PC-3 (cell line): ENCODE data around the gene ZNF723. TPM values are rescaled to one million over a fixed set of nuclear protein-coding genes. Genes with fewer than 3 reads are reported as not detected.

ENCODE experiments used
- ATAC-seq: fragments of 200-7000 bp; cut with Tn5 transposase; 2 replicates; pipeline ENCODE4 v1.9.1; 2020; ENCODE audit warnings: mild to moderate bottlenecking, moderate library complexity
- BruUV-seq: library from RNA; stranded (reverse); fragments of 400-500 nt; replicated peaks from 2 replicates; lab custom pipeline; 2021; lab: Mats Ljungman, UMichigan
- CTCF ChIA-PET: fragments of 300-600 bp; sonication (Branson Sonifier 250); formaldehyde crosslinking; loops from one replicate; lab custom pipeline; 2022; ENCODE audit warnings: antibody characterized with exemption; lab: Charles Lee
- POLR2A ChIA-PET: fragments of 300-600 bp; sonication (Branson Sonifier 250); formaldehyde crosslinking; loops from one replicate; lab custom pipeline; 2022; ENCODE audit warnings: antibody characterized with exemption; ENCODE audit not compliant: unreplicated experiment; lab: Charles Lee
- DNase-seq: peaks from one replicate; pipeline ENCODE4 v3.0.0-alpha.2; 2015
- H2AFZ ChIP-seq: fragments of 300-600 bp; sonication (generic); 2 replicates; pipeline ENCODE4 v1.6.0; 2016; ENCODE audit warnings: antibody characterized with exemption, low read length
- H3F3A ChIP-seq: fragments of 300-600 bp; sonication (generic); one replicate; pipeline ENCODE4 v1.6.0; 2017; ENCODE audit warnings: antibody characterized with exemption, low read length, control low read depth, mild to moderate bottlenecking; ENCODE audit not compliant: unreplicated experiment
- H3K27ac ChIP-seq: fragments of 300-600 bp; sonication (generic); 2 replicates; pipeline ENCODE4 v1.5.1; 2016; ENCODE audit warnings: mild to moderate bottlenecking, low read length
- H3K27me3 ChIP-seq: fragments of 300-600 bp; sonication (generic); 2 replicates; pipeline ENCODE4 v1.6.1; 2016; ENCODE audit warnings: low read length, mixed read lengths
- H3K36me3 ChIP-seq: fragments of 300-600 bp; sonication (generic); 2 replicates; pipeline ENCODE4 v1.6.1; 2016; ENCODE audit warnings: low read depth, mixed run types, low read length, mixed read lengths
- H3K4me1 ChIP-seq: fragments of 300-600 bp; sonication (generic); 2 replicates; pipeline ENCODE4 v1.5.1; 2016; ENCODE audit warnings: low read length; ENCODE audit not compliant: insufficient read depth
- H3K4me2 ChIP-seq: fragments of 300-600 bp; sonication (generic); 2 replicates; pipeline ENCODE4 v1.6.0; 2016; ENCODE audit warnings: low read length
- H3K4me3 ChIP-seq: fragments of 300-600 bp; sonication (generic); 2 replicates; pipeline ENCODE4 v1.5.1; 2016; ENCODE audit warnings: mild to moderate bottlenecking, low read length, mixed read lengths
- H3K79me2 ChIP-seq: fragments of 300-600 bp; sonication (generic); 2 replicates; pipeline ENCODE4 v1.6.1; 2017; ENCODE audit warnings: low read length, mixed read lengths
- H3K9ac ChIP-seq: fragments of 300-600 bp; sonication (generic); 2 replicates; pipeline ENCODE4 v1.6.0; 2016; ENCODE audit warnings: mild to moderate bottlenecking, low read length
- H3K9me2 ChIP-seq: fragments of 300-600 bp; sonication (generic); replicated peaks from 2 replicates; pipeline ENCODE4 v1.6.1; 2016; ENCODE audit warnings: mixed run types, low read length, mixed read lengths
- H3K9me3 ChIP-seq: fragments of 300-600 bp; sonication (generic); 2 replicates; pipeline ENCODE4 v1.6.1; 2016; ENCODE audit warnings: low read length, mixed read lengths
- H4K20me1 ChIP-seq: fragments of 300-600 bp; sonication (generic); 2 replicates; pipeline ENCODE4 v1.6.1; 2016; ENCODE audit warnings: low read length, mixed read lengths
- CTCF ChIP-seq: fragments of 300-600 bp; sonication (generic); conservative IDR thresholded peaks from 2 replicates; pipeline ENCODE4 v1.5.1; 2017; ENCODE audit warnings: antibody characterized with exemption, low read depth, mild to moderate bottlenecking, low read length
- EZH2 ChIP-seq: fragments of 300-600 bp; sonication (generic); IDR thresholded peaks from one replicate; pipeline ENCODE4 v1.6.1; 2017; ENCODE audit warnings: antibody characterized with exemption, mild to moderate bottlenecking, low read length; ENCODE audit not compliant: unreplicated experiment
- EZH2phosphoT487 ChIP-seq: fragments of 300-600 bp; sonication (generic); IDR thresholded peaks from 2 replicates; pipeline ENCODE4 v1.6.1; 2018; ENCODE audit warnings: mild to moderate bottlenecking, antibody characterized with exemption, low read length, borderline replicate concordance
- intact Hi-C: fragments of 100-400 bp; cut with micrococcal nuclease; formaldehyde crosslinking; loops from 2 replicates; pipeline ENCODE4 v1.9.0; 2023
- total RNA-seq: library from RNA; depleted of rRNA; stranded (reverse); fragments of >200 nt; gene quantifications from 2 replicates; pipeline ENCODE4 v1.2.3, GENCODE V29; 2014

Gene ZNF723
- total RNA-seq, 1 experiment from 2014 or later: not detected

- Histone ChIP-seq H3K9me3 (peaks cover 52% of the 10 kb centered on the region), H3K9me2 (no peaks in the 10 kb centered on the region), H3K9ac (no peak overlapping the region), H3K27me3 (no peaks in the 10 kb centered on the region), H3F3A (no peaks in the 10 kb centered on the region), H4K20me1 (no peaks in the 10 kb centered on the region), H3K4me2 (no peak overlapping the region), H3K4me1 (no peaks in the 10 kb centered on the region), H2AFZ (no peak overlapping the region), H3K36me3 (no peaks in the 10 kb centered on the region; the same call in 1 of the 2 replicates), H3K27ac (no peak overlapping the region), H3K79me2 (no peaks in the 10 kb centered on the region), H3K4me3 (no peak overlapping the region)
- POLR2A ChIA-PET: no interaction called here
- CTCF ChIA-PET: interaction anchor here (0.5 kb wide), 1 partner anchor 1232 kb away, joined by 7 read pairs; no protein-coding TSS in a partner anchor
- no TSS peak for BruUV-seq
- ATAC-seq: peak; percentile 31; the same call in 1 of the 2 replicates
- intact Hi-C loops: no loop called here
- TF ChIP-seq EZH2 (no peak), EZH2phosphoT487 (no peak), CTCF (peak; percentile 63)
- peak; percentile 68 for DNase-seq
Measured at GRCh38 chr19:22882797-22883196, 50.7 kb downstream of the ZNF723 start.

GRCh38 chr19:22893855-22894270 lies 61.8 kb downstream of the ZNF723 start:
- Histone ChIP-seq H3F3A (no peaks in the 10 kb centered on the region), H2AFZ (no peak overlapping the region), H3K4me1 (no peaks in the 10 kb centered on the region), H3K9me2 (no peaks in the 10 kb centered on the region), H3K36me3 (no peaks in the 10 kb centered on the region; the same call in 1 of the 2 replicates), H3K27ac (no peak overlapping the region), H3K9ac (no peak overlapping the region), H3K27me3 (no peaks in the 10 kb centered on the region), H4K20me1 (no peaks in the 10 kb centered on the region), H3K4me3 (no peak overlapping the region), H3K79me2 (no peaks in the 10 kb centered on the region), H3K9me3 (peaks cover 15% of the 10 kb centered on the region; the same call in 1 of the 2 replicates), H3K4me2 (no peak overlapping the region)
- BruUV-seq: no TSS peak
- ATAC-seq (no peak), DNase-seq (no peak)
- TF ChIP-seq CTCF (no peak), EZH2phosphoT487 (no peak), EZH2 (no peak)
- intact Hi-C loops: no loop called here
- CTCF ChIA-PET: no interaction called here
- POLR2A ChIA-PET: no interaction called here

GRCh38 chr19:22901431-22902130 lies 69.5 kb downstream of the ZNF723 start:
- Histone ChIP-seq H3K27ac (no peak overlapping the region), H3K27me3 (no peaks in the 10 kb centered on the region), H4K20me1 (no peaks in the 10 kb centered on the region), H3K4me2 (no peak overlapping the region), H3K36me3 (no peaks in the 10 kb centered on the region; the same call in 1 of the 2 replicates), H3K9me3 (peaks cover 14% of the 10 kb centered on the region), H3K9ac (no peak overlapping the region), H3K9me2 (no peaks in the 10 kb centered on the region), H3F3A (no peaks in the 10 kb centered on the region), H3K4me1 (no peaks in the 10 kb centered on the region), H3K4me3 (no peak overlapping the region), H3K79me2 (no peaks in the 10 kb centered on the region), H2AFZ (no peak overlapping the region)
- TF ChIP-seq EZH2phosphoT487 (no peak), EZH2 (no peak), CTCF (no peak)
- POLR2A ChIA-PET: no interaction called here
- CTCF ChIA-PET: no interaction called here
- ATAC-seq: no peak
- BruUV-seq: no TSS peak
- DNase-seq: no peak
- intact Hi-C loops: no loop called here
